PC-3 (cell line): ENCODE results near the gene AADACL2.

Experiments
- EZH2 ChIP-seq: fragments of 300-600 bp; sonication (generic); IDR thresholded peaks from one replicate; pipeline ENCODE4 v1.6.1; 2017; ENCODE audit warnings: antibody characterized with exemption, mild to moderate bottlenecking, low read length; ENCODE audit not compliant: unreplicated experiment
- TF ChIP-seq, protein P1 (sequence below): fragments of 300-600 bp; sonication (generic); conservative IDR thresholded peaks from 2 replicates; pipeline ENCODE4 v1.5.1; 2017; ENCODE audit warnings: antibody characterized with exemption, low read depth, mild to moderate bottlenecking, low read length

DNA sequence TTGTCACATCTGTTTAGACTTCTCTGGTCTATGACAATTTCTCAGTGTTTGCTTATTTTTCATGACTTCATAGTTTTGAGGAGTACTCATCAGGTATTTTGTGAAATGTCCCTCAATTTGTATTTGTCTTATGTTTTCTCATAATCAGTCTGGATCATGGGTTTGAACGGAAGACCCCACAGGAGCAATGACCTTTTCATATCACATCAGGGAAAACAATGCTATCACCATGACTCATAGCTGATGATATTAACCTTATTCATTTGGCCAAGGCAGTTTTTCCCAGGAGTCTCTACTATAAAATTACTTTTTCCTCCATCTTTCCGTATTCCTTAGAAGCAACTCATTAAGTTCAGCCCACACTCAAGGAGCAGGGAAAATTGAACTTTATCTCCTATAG is 32.7 kb downstream of the AADACL2 start:
- TF ChIP-seq, protein P1, sequence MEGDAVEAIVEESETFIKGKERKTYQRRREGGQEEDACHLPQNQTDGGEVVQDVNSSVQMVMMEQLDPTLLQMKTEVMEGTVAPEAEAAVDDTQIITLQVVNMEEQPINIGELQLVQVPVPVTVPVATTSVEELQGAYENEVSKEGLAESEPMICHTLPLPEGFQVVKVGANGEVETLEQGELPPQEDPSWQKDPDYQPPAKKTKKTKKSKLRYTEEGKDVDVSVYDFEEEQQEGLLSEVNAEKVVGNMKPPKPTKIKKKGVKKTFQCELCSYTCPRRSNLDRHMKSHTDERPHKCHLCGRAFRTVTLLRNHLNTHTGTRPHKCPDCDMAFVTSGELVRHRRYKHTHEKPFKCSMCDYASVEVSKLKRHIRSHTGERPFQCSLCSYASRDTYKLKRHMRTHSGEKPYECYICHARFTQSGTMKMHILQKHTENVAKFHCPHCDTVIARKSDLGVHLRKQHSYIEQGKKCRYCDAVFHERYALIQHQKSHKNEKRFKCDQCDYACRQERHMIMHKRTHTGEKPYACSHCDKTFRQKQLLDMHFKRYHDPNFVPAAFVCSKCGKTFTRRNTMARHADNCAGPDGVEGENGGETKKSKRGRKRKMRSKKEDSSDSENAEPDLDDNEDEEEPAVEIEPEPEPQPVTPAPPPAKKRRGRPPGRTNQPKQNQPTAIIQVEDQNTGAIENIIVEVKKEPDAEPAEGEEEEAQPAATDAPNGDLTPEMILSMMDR = no peak
- TF ChIP-seq EZH2 = no peak
